ENCODE measurements around the gene STAM.

STAM gene

DNA sequence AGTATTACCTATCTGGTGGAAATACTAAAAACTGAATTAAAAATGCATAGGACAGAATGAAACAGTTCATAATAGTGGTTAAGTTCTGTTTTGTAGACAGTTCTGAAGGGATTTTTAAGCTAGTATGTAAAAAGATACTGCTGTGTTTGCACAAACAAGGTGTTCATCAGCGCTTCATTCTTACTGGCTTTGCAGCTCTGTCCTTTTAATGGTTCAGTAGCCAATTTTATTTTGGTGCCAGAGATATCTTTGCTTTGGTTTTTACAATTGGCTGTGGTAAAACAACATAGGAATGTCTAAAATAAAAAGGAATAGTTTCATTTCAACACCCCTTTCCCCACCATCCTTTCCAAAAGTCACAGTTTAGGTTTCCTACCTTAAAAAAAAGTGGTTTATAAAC is 33.0 kb downstream of the STAM start:
- Histone ChIP-seq H3K27ac (ENCODE audit: low read depth, low read length) (no peak overlapping the region), H3K4me3 (ENCODE audit: low read length) (no peak overlapping the region), H3K4me1 (ENCODE audit: insufficient read depth, low read length) (peaks cover 47% of the 10 kb centered on the region), H3K9ac (ENCODE audit: low read depth, low read length) (no peak overlapping the region), H3K36me3 (ENCODE audit: insufficient read depth, low read length) (no peaks in the 10 kb centered on the region), H3K9me3 (ENCODE audit: insufficient read depth, low read depth, low read length) (no peaks in the 10 kb centered on the region), H3K27me3 (ENCODE audit: insufficient read depth, low read length) (no peaks in the 10 kb centered on the region)
- 98% methylated on average over 1 of the region's 1 CpG for WGBS

- Histone ChIP-seq H3K9me3 (ENCODE audit: insufficient read depth, low read depth, low read length) (no peaks in the 10 kb centered on the region), H3K27ac (ENCODE audit: low read depth, low read length) (no peak overlapping the region), H3K27me3 (ENCODE audit: insufficient read depth, low read length) (no peaks in the 10 kb centered on the region), H3K4me1 (ENCODE audit: insufficient read depth, low read length) (peaks cover 3% of the 10 kb centered on the region; the same call in 1 of the 2 replicates), H3K4me3 (ENCODE audit: low read length) (no peak overlapping the region), H3K36me3 (ENCODE audit: insufficient read depth, low read length) (peaks cover 7% of the 10 kb centered on the region; the same call in 1 of the 2 replicates), H3K9ac (ENCODE audit: low read depth, low read length) (no peak overlapping the region)
- WGBS, result no CpG with 5 or more reads among the region's 2 CpGs
Measured at GRCh38 chr10:17682236-17682946, 38.4 kb downstream of the STAM start.

GRCh38 chr10:17683541-17683940 is 39.6 kb downstream of the STAM start:
- Histone ChIP-seq H3K27ac (ENCODE audit: low read depth, low read length) (no peak overlapping the region), H3K9me3 (ENCODE audit: insufficient read depth, low read depth, low read length) (no peaks in the 10 kb centered on the region), H3K4me3 (ENCODE audit: low read length) (no peak overlapping the region), H3K36me3 (ENCODE audit: insufficient read depth, low read length) (peaks cover 17% of the 10 kb centered on the region; the same call in 1 of the 2 replicates), H3K4me1 (ENCODE audit: insufficient read depth, low read length) (peaks cover 3% of the 10 kb centered on the region; the same call in 1 of the 2 replicates), H3K9ac (ENCODE audit: low read depth, low read length) (no peak overlapping the region), H3K27me3 (ENCODE audit: insufficient read depth, low read length) (no peaks in the 10 kb centered on the region)

DNA sequence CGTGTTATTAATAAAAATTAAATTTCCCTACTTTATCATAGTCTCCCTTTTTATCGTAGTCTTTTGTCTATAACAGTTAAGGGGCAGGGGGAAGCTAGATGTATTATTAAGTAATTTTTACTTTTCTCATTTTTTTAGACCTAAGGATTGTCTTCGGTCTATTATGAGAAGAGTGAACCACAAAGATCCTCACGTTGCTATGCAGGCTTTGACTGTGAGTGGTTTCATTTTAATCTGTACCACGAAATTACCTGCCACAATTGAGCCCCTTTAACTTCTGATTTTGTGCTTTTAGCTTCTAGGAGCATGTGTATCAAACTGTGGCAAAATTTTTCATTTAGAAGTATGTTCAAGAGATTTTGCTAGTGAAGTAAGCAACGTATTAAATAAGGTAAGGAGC is 40.6 kb downstream of the STAM start:
- WGBS, result 94% methylated on average over 4 of the region's 6 CpGs
- H3K27ac ChIP-seq (ENCODE audit: low read depth, low read length), result no peak overlapping the region
- H3K36me3 ChIP-seq (ENCODE audit: insufficient read depth, low read length), result peaks cover 23% of the 10 kb centered on the region; the same call in 1 of the 2 replicates
- H3K4me3 ChIP-seq (ENCODE audit: low read length), result no peak overlapping the region
- no peaks in the 10 kb centered on the region for H3K27me3 ChIP-seq (ENCODE audit: insufficient read depth, low read length)
- H3K9me3 ChIP-seq (ENCODE audit: insufficient read depth, low read depth, low read length), result no peaks in the 10 kb centered on the region
- no peak overlapping the region for H3K9ac ChIP-seq (ENCODE audit: low read depth, low read length)
- peaks cover 2% of the 10 kb centered on the region; the same call in 1 of the 2 replicates for H3K4me1 ChIP-seq (ENCODE audit: insufficient read depth, low read length)

DNA sequence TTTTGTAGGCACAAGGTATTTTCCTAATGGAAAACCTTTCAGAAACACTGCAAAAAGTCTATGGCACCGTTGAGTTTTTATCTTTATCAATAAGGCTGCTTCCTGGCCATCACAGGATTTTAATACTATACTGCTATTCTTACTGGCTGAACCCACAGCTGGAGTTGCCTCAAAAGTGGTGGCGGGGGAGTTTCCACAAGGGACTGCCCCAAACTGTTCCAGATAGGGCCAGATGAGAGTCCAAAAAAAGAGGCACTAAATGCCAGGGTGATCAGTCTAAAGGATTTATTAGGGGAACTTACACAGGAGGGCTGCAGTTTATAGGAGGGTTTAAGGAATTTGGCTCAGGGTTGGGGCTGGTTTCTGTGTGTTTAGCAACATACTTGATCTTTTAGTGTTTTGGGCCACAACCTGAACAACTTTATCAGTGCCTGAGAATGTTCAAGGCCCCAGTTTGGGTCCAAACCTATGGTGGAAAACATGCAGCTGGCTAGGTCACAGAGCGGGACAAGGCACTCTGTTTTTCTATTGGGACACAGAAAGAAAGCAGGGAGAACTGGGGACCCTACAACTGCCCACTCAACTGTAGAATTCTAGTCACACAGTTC is 41.4 kb downstream of the STAM start:
- H3K4me3 ChIP-seq (ENCODE audit: low read length), result no peak overlapping the region
- no peaks in the 10 kb centered on the region for H3K9me3 ChIP-seq (ENCODE audit: insufficient read depth, low read depth, low read length)
- H3K36me3 ChIP-seq (ENCODE audit: insufficient read depth, low read length), result peaks cover 29% of the 10 kb centered on the region; the same call in 1 of the 2 replicates
- no peaks in the 10 kb centered on the region for H3K4me1 ChIP-seq (ENCODE audit: insufficient read depth, low read length)
- H3K27me3 ChIP-seq (ENCODE audit: insufficient read depth, low read length), result no peaks in the 10 kb centered on the region
- no peak overlapping the region for H3K27ac ChIP-seq (ENCODE audit: low read depth, low read length)
- no peak overlapping the region for H3K9ac ChIP-seq (ENCODE audit: low read depth, low read length)
- WGBS, result 96% methylated on average over 3 of the region's 3 CpGs

- no peaks in the 10 kb centered on the region for H3K27me3 ChIP-seq (ENCODE audit: insufficient read depth, low read length)
- H3K27ac ChIP-seq (ENCODE audit: low read depth, low read length), result no peak overlapping the region
- H3K9me3 ChIP-seq (ENCODE audit: insufficient read depth, low read depth, low read length), result no peaks in the 10 kb centered on the region
- no peak overlapping the region for H3K9ac ChIP-seq (ENCODE audit: low read depth, low read length)
- peaks cover 33% of the 10 kb centered on the region for H3K36me3 ChIP-seq (ENCODE audit: insufficient read depth, low read length)
- WGBS, result 92% methylated on average over 13 of the region's 15 CpGs
- no peak overlapping the region for H3K4me3 ChIP-seq (ENCODE audit: low read length)
- no peaks in the 10 kb centered on the region for H3K4me1 ChIP-seq (ENCODE audit: insufficient read depth, low read length)
Measured at GRCh38 chr10:17687117-17687831, 43.3 kb downstream of the STAM start.

GRCh38 chr10:17689137-17689536 is 45.2 kb downstream of the STAM start:
- no peak overlapping the region for H3K9ac ChIP-seq (ENCODE audit: low read depth, low read length)
- peaks cover 44% of the 10 kb centered on the region for H3K36me3 ChIP-seq (ENCODE audit: insufficient read depth, low read length)
- H3K9me3 ChIP-seq (ENCODE audit: insufficient read depth, low read depth, low read length), result no peaks in the 10 kb centered on the region
- no peaks in the 10 kb centered on the region for H3K27me3 ChIP-seq (ENCODE audit: insufficient read depth, low read length)
- no peaks in the 10 kb centered on the region for H3K4me1 ChIP-seq (ENCODE audit: insufficient read depth, low read length)
- H3K27ac ChIP-seq (ENCODE audit: low read depth, low read length), result no peak overlapping the region
- H3K4me3 ChIP-seq (ENCODE audit: low read length), result no peak overlapping the region

DNA sequence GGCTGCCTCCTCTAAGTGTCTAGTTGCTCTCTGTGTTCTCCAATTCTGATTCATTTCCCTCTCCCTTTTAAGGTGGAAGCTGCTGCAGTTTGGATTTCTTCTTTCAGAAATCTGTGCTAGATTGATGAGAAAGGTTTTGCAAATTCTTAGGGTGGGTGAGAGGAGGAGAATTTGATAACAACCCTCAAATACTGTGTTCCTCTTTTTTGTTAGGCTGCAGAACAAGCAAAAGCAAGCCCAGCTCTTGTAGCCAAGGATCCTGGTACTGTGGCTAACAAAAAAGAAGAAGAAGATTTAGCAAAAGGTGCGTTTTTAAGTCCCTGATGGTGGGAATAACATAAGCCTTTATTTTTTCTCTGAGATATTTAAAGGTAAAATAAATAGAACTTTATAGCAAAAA is 49.1 kb downstream of the STAM start:
- Histone ChIP-seq H3K9me3 (ENCODE audit: insufficient read depth, low read depth, low read length) (no peaks in the 10 kb centered on the region), H3K36me3 (ENCODE audit: insufficient read depth, low read length) (peaks cover 61% of the 10 kb centered on the region), H3K27ac (ENCODE audit: low read depth, low read length) (no peak overlapping the region), H3K9ac (ENCODE audit: low read depth, low read length) (no peak overlapping the region), H3K4me1 (ENCODE audit: insufficient read depth, low read length) (no peaks in the 10 kb centered on the region; the same call in 1 of the 2 replicates), H3K27me3 (ENCODE audit: insufficient read depth, low read length) (no peaks in the 10 kb centered on the region), H3K4me3 (ENCODE audit: low read length) (no peak overlapping the region)
- 83% methylated on average over 1 of the region's 1 CpG for WGBS

DNA sequence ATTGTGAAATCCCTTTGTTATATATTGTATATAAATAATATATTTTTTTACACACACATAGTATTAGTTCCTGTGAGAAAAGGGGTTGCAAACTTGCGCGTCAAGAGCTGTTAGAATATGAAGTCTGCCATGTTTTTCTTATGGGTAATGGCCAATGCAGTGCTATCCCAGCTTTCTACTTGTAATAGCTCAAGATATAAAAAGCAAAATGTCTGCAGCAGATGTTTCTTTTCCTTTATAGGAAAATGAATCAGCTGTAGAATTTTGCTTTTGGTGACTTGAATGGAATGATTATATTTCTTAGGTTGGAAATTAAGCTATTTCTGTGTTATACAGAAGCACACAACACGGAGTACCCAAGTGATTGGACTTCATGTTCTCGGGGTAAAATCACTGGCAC is 54.7 kb downstream of the STAM start:
- H3K27me3 ChIP-seq (ENCODE audit: insufficient read depth, low read length), result no peaks in the 10 kb centered on the region
- H3K4me3 ChIP-seq (ENCODE audit: low read length), result no peak overlapping the region
- no peaks in the 10 kb centered on the region for H3K9me3 ChIP-seq (ENCODE audit: insufficient read depth, low read depth, low read length)
- H3K9ac ChIP-seq (ENCODE audit: low read depth, low read length), result no peak overlapping the region
- WGBS, result 98% methylated on average over 4 of the region's 4 CpGs
- H3K4me1 ChIP-seq (ENCODE audit: insufficient read depth, low read length), result no peaks in the 10 kb centered on the region; the same call in 1 of the 2 replicates
- H3K27ac ChIP-seq (ENCODE audit: low read depth, low read length), result no peak overlapping the region
- H3K36me3 ChIP-seq (ENCODE audit: insufficient read depth, low read length), result peaks cover 69% of the 10 kb centered on the region

GRCh38 chr10:17701301-17701700 is 57.4 kb downstream of the STAM start:
- Histone ChIP-seq H3K27me3 (ENCODE audit: insufficient read depth, low read length) (no peaks in the 10 kb centered on the region), H3K4me3 (ENCODE audit: low read length) (no peak overlapping the region), H3K9me3 (ENCODE audit: insufficient read depth, low read depth, low read length) (no peaks in the 10 kb centered on the region), H3K9ac (ENCODE audit: low read depth, low read length) (no peak overlapping the region), H3K4me1 (ENCODE audit: insufficient read depth, low read length) (no peaks in the 10 kb centered on the region), H3K27ac (ENCODE audit: low read depth, low read length) (no peak overlapping the region), H3K36me3 (ENCODE audit: insufficient read depth, low read length) (peaks cover 70% of the 10 kb centered on the region)
- 91% methylated on average over 3 of the region's 3 CpGs for WGBS

- Histone ChIP-seq H3K27me3 (ENCODE audit: insufficient read depth, low read length) (no peaks in the 10 kb centered on the region), H3K9me3 (ENCODE audit: insufficient read depth, low read depth, low read length) (no peaks in the 10 kb centered on the region), H3K4me3 (ENCODE audit: low read length) (no peak overlapping the region), H3K4me1 (ENCODE audit: insufficient read depth, low read length) (no peaks in the 10 kb centered on the region), H3K9ac (ENCODE audit: low read depth, low read length) (no peak overlapping the region), H3K27ac (ENCODE audit: low read depth, low read length) (no peak overlapping the region), H3K36me3 (ENCODE audit: insufficient read depth, low read length) (peaks cover 69% of the 10 kb centered on the region)
- 94% methylated on average over 3 of the region's 3 CpGs for WGBS
Measured at GRCh38 chr10:17703706-17704105, 59.8 kb downstream of the STAM start.
